Measurements from ENCODE around the gene DPP10. TPM values are rescaled to one million over a fixed set of nuclear protein-coding genes. Genes with fewer than 3 reads are reported as not detected.
"Not testable (repeated sequence)": the region's sequence is repeated elsewhere in the genome, so short reads cannot be mapped to it uniquely, and the experiment has no call there.

The DPP10 gene
- total RNA-seq, 1 experiment from 2014 or later, result not detected

DNA sequence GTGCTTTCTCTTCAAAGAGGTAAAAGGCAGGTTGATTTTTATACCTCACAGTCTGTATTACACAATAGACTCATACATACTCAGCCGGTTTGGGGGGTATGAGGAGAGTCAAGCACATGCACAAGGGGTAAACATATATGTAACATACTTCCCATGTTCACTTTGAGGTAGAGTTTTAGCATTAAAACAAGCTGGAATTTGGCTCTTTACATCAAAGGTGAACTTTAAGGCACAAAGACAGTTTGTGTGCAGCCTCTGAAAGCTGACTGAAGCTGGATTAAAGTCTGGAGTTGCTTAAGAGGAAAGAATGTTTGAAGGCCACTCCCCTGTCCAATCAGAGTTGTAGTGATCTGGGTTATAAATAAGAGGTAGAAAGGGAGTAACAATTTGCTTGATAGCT is 282.0 kb downstream of the DPP10 start:
- DNase-seq (ENCODE audit: low read depth), result no peak

DNA sequence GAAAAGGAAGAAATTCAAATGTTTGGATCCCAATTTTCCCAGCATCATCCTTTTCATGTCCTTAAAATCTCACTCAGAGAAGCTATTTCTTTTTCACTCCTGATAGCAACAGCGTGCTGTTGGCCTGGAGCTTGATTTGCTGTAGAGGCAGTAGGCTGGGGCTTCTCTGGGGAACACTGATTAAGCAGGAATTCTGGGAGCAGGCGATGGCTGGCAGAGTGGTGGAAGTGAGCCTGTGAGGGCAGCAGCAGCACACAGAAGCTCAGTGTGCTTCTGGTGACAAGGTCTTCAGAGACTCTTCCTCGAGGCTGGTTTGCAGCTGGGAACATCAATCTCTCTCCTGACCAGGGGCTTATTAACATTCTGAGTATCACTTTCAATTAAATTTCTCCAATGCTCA is 284.6 kb downstream of the DPP10 start:
- no peak for DNase-seq (ENCODE audit: low read depth)

DNA sequence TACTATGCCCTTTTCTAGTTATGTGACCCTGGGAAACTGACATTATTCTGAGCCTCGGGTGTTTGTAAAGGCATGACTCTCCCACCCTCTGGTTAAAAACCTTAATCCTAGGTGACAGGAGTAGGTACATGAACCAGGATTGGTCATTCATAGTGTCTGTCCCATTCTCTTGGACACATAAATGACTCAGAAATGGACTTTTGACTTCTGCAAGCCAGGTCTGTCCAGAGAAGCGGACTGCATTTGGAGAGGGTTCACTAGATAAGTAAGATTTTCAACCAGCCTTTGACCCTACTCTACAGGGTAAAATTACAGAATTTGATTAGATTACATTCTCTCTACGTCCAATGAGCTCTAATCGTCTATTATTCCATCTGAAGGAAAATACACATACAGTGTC is 285.9 kb downstream of the DPP10 start:
- no peak for DNase-seq (ENCODE audit: low read depth)

GRCh38 chr2:114729026-114729425 is 286.6 kb downstream of the DPP10 start:
- no peak for DNase-seq (ENCODE audit: low read depth)

DNA sequence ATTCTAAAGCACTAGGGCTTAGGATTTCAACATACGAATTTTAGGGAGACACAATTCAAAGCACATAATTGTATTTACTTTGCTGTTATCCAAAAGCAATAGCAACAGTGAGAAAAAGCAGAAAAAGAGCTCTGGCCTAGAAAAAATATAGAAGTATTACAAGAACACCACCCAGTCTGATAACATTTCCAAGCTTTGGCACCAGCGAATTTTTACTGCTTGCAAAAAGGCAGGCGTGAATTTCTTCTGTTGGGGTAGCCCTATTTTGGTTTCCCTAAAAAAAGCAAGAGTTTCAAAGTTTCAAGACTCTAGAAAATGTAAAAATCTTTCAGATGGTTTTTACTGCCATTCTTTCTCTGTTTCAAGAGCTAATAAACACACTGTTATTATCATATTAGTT is 292.7 kb downstream of the DPP10 start:
- no peak for DNase-seq (ENCODE audit: low read depth)

GRCh38 chr2:114742245-114742644 is 299.8 kb downstream of the DPP10 start:
- DNase-seq (ENCODE audit: low read depth), result no peak

DNA sequence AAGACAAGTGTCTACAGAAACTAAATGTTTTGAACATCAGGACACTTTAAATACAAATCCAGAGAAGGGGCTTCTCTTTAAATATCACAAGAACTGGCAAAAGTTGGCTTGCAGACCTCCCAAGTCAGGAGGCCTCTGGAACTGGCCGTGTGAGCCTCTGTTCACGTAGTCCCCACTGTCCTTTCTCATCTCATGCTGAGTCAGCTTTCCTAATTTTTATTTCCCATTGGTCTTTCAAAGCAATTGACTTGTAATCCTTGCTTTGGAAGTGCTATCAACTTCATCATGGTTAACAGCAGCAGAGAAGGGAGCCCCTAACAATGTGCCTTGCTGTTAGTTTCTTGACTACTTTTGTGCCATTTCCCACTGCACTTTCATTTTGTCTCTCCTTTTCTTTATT is 303.3 kb downstream of the DPP10 start:
- DNase-seq (ENCODE audit: low read depth), result no peak

GRCh38 chr2:114748175-114748574 is 305.7 kb downstream of the DPP10 start:
- not testable (repeated sequence) for DNase-seq (ENCODE audit: low read depth)

DNA sequence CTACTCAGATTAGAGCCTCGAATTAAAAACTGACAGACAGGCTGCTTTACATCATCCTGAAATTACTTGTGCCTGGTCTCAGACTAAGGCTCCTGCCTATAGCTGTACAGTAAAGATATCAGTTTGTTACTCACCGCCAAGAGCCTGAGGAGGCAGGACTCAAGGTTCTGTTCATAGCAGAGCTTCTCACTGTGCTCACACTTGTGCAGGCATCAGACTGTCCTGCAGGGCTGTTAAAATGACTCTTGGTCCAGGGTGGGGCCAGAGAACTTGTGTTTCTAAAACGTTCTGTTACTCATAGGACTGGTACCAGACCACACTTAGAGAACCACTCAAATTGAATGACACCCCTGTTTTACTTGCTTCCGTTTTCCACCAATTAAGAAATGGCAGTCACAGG is 310.0 kb downstream of the DPP10 start:
- no peak for DNase-seq (ENCODE audit: low read depth)

DNA sequence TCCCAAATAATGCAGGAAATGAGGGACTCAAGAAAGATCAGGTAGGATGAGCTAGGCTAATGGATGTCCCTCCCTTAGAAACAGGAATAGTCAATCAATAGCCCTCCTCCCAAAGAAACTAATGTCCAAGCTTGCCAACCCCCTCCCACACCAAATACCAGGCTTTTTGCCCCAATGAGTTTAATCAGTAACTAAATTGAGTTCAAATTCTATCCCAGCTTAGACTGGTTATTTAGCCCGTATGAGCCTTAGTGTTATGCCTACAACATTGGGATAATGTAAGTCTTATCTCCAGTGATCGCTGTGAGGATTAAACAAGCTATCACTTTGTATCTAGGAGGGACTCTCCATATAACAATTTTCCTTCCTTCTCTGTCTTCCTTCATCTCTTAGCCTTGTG is 310.7 kb downstream of the DPP10 start:
- no peak for DNase-seq (ENCODE audit: low read depth)

- no peak for DNase-seq (ENCODE audit: low read depth)
Measured at GRCh38 chr2:114754907-114755563, 312.6 kb downstream of the DPP10 start.

- DNase-seq (ENCODE audit: low read depth), result no peak
Measured at GRCh38 chr2:114762376-114762775, 319.9 kb downstream of the DPP10 start.

GRCh38 chr2:114762986-114763385 is 320.5 kb downstream of the DPP10 start:
- DNase-seq (ENCODE audit: low read depth), result no peak

DNA sequence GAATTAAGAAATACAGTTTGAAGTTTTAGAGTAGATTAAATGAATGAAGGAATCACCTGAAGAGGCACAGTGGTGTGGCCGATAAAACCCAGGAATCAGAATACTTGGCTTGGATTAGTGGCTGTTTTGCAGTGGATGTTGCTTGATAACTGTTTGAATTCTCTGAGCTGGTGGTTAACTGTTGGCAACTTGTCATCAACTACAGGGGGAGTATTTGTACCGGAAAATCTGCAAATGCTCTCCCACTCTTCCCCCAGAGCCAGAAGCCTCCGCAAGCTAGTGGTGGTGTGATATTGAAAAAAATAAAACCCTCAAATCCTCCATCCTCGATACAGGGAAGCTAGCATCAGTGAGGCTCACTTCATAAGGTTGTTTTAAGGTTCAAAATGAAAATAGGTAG is 326.7 kb downstream of the DPP10 start:
- no peak for DNase-seq (ENCODE audit: low read depth)

GRCh38 chr2:114769991-114770390 is 327.6 kb downstream of the DPP10 start:
- no peak for DNase-seq (ENCODE audit: low read depth)

- no peak for DNase-seq (ENCODE audit: low read depth)
Measured at GRCh38 chr2:114784046-114784445, 341.6 kb downstream of the DPP10 start.

DNA sequence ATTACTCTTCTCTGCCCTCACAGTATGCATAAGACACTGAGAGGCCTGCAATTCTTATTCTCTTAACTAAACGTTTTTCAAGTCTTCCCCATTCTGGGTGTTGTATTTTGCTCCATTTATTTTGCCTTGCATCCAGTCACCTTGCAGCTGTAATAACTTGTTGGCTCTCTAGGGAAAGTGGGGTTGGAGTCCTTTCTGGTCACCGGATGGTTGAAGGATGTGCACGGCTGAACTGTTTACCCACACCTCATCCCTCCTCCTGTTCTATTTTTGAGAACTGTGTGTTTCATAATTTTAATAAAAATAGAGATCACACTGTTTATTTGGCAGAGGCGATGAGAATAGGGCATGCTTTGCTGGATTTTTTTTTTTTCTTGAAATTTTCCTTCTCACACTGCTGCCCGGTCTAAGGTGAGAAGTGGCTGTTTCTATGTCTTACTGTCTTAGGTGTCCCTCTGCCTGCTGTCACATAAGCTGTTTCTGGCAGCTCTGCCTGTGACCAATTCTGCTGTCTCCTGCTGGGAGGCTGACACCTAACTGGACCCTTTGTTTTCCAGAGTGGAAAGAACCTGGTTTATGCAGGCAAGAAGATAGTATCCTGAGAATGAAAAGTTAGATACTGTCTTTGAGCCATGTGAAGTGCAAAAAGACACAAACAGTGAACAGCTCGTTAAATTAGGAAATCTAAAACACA is 342.6 kb downstream of the DPP10 start:
- DNase-seq (ENCODE audit: low read depth), result no peak

- DNase-seq (ENCODE audit: low read depth), result no peak
Measured at GRCh38 chr2:114786901-114787300, 344.5 kb downstream of the DPP10 start.

DNA sequence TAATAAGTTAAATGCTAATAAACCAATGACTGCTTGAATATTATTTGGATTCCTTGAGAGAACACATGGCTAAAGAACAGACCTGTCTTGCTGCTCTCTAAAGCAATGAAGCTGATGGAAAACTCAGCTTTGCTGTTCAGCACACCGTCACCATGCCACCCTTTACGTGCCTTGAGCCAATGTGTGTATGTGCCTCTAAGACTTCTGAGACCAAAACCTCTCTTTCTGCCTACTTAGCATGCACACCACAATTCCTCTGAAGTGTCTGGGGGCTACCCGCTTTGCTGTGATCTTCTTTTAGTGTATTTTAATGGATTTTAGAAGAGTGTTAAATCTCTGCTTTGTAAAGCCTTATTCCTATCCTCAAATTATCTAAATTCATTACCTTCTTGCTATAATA is 345.0 kb downstream of the DPP10 start:
- no peak for DNase-seq (ENCODE audit: low read depth)

DNA sequence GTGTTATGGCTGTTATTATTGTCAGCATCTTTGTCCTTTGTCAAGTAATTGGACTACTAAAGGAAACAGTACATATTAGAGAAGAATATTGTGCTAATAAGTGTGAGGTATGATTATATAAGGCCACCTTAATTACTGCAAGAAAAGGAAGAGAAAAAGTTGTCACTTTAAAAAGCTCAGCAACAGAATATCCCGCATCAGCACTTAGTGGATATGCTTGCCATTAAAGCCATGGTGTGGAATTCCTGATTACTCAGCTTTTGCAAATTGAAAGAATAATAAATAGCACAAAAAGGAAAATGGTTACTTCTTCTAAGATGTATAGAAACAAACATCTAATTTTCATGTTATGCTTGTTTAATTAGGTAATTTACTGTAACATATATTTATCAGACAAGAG is 347.5 kb downstream of the DPP10 start:
- DNase-seq (ENCODE audit: low read depth), result no peak

DNA sequence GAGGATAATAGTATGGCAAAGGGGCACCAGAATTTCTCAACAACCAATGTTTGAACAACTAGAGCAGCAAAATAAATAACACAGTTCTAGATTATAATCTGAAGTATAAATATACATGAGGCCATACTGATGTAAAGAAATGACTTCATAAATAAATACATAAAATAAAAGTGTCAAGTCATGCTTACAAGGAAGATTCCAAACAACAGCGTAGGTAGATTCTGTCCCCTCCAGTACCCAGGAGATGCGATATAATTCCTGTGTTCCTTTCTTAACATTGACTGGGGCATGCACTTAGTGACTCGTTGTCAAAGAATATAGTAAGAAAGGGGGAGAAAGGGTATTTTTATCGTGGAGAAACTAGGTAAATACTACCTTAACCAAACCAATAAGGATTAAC is 355.1 kb downstream of the DPP10 start:
- no peak for DNase-seq (ENCODE audit: low read depth)

- DNase-seq (ENCODE audit: low read depth), result no peak
Measured at GRCh38 chr2:114797942-114798341, 355.5 kb downstream of the DPP10 start.

DNA sequence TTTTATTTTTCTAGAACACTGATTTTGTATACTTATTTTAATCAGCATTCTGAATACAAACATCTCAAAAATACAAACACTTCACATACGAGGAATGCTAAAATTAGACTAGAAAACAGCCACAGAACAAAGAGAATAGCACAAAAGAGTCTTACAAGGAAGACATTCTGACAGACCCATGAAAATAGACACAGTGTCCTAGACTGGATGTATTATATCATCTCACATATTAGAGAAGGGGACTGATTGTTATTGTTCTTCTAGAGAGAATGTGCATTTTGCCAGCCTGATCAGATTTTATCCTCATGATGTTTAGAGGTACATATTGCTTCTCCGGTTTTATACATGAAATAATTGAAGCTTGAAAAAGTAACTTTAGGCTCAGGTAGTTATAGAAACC is 357.9 kb downstream of the DPP10 start:
- DNase-seq (ENCODE audit: low read depth), result no peak

DNA sequence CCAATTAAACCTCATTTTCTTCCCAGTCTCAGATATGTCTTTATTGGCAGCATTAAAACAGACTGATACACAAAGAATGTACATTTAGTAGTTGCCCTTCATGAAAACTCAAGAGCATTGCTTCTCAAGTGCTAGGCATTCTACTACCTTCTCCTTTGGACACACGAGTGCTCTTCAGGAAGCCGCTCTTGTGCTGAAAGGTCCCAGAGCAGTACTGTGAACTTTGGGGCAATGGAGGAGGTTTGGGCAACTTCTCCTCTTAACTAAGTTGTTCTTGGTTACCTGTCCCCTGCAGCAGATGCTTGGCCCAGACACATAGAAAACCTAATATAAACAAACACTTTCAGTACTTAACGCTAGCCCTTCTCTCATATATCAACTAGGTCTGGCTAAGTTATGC is 362.8 kb downstream of the DPP10 start:
- no peak for DNase-seq (ENCODE audit: low read depth)

All from M059J (cell line).